SK-N-SH (cell line): ENCODE measurements around the gene FGF4.

ENCODE experiments used
- CTCF ChIP-seq: fragments of 200-600 bp; sonication (generic); IDR thresholded peaks from 2 replicates; pipeline ENCODE4 v1.6.1; 2017; ENCODE audit warnings: antibody characterized with exemption, mild to moderate bottlenecking, moderate library complexity
- EP300 ChIP-seq, 2 experiments: IDR thresholded peaks; 2 replicates each; pipeline versions ENCODE4 v1.4.0 to v1.6.1; 2012; ENCODE audit warnings: borderline replicate concordance in 1 of 2, low read depth in 1 of 2, low read length in 1 of 2
- EZH2phosphoT487 ChIP-seq: fragments of 200-600 bp; sonication (generic); IDR thresholded peaks from 2 replicates; pipeline ENCODE4 v1.6.1; 2017; ENCODE audit warnings: low read depth, mixed run types, mild to moderate bottlenecking, antibody characterized with exemption, moderate library complexity, borderline replicate concordance
- FOXM1 ChIP-seq: IDR thresholded peaks from 2 replicates; pipeline ENCODE4 v1.4.0; 2012; ENCODE audit warnings: low read depth, mild to moderate bottlenecking
- GABPA ChIP-seq: IDR thresholded peaks from 2 replicates; pipeline ENCODE4 v1.4.0; 2012; ENCODE audit warnings: low read depth, mild to moderate bottlenecking
- MAX ChIP-seq: IDR thresholded peaks from 2 replicates; pipeline ENCODE4 v1.4.0; 2012; ENCODE audit warnings: low read depth
- RAD21 ChIP-seq: IDR thresholded peaks from 2 replicates; pipeline ENCODE4 v1.6.1; 2012; ENCODE audit warnings: mild to moderate bottlenecking, low read length
- SIN3A ChIP-seq: IDR thresholded peaks from 2 replicates; pipeline ENCODE4 v1.6.1; 2012; ENCODE audit warnings: low read depth, mild to moderate bottlenecking, low read length, moderate library complexity, borderline replicate concordance
- TEAD4 ChIP-seq: IDR thresholded peaks from 2 replicates; pipeline ENCODE4 v1.4.0; 2012; ENCODE audit warnings: mild to moderate bottlenecking, borderline replicate concordance; ENCODE audit not compliant: insufficient read depth
- USF1 ChIP-seq: IDR thresholded peaks from 2 replicates; pipeline ENCODE4 v1.4.0; 2012; ENCODE audit warnings: low read depth, borderline replicate concordance
- USF2 ChIP-seq: fragments of 150-350 bp; IDR thresholded peaks from 2 replicates; pipeline ENCODE4 v1.6.1; 2017; ENCODE audit warnings: antibody characterized with exemption, low read length, low read depth, borderline replicate concordance
- YY1 ChIP-seq: IDR thresholded peaks from 2 replicates; pipeline ENCODE4 v1.4.0; 2012; ENCODE audit warnings: low read depth, mild to moderate bottlenecking
- ZBTB33 ChIP-seq: IDR thresholded peaks from 2 replicates; pipeline ENCODE4 v1.4.0; 2012; ENCODE audit warnings: low read depth, borderline replicate concordance

- TF ChIP-seq EP300 (IDR thresholded peaks at IDR 0.05; ENCODE audit: borderline replicate concordance in 1 of 2, low read depth in 1 of 2, low read length in 1 of 2) (no peak), YY1 (no peak), MAX (no peak), CTCF (no peak), FOXM1 (no peak), RAD21 (no peak), GABPA (no peak), SIN3A (no peak), USF1 (no peak), USF2 (no peak), ZBTB33 (no peak), EZH2phosphoT487 (no peak), TEAD4 (no peak)
Measured at GRCh38 chr11:69771466-69771865, 3.7 kb downstream of the FGF4 start.
